Measurements from ENCODE around the gene MGMT.

GRCh38 chr10:129742742-129743550 lies 275.9 kb downstream of the MGMT start:
- TF ChIP-seq HOMEZ (CRISPR knock-in tag; IDR thresholded peaks at IDR 0.05) (no peak), MYC (IDR thresholded peaks at IDR 0.05; ENCODE audit: low read depth, low read length) (no peak), MYC (CRISPR knock-in tag; IDR thresholded peaks at IDR 0.05; ENCODE audit: borderline replicate concordance, low read depth) (no peak), ESRRA (IDR thresholded peaks at IDR 0.05; ENCODE audit: borderline replicate concordance, low read depth) (no peak)

Measured in K562 (cell line).